Central memory CD4-positive, alpha-beta T cell (primary cell): ENCODE data around the gene ALDH1A2.

Experiments used
- DNase-seq: peaks from one replicate; pipeline ENCODE4 v3.0.0; 2022

The ALDH1A2 gene

GRCh38 chr15:57941816-57942215 lies 123.7 kb downstream of the ALDH1A2 start:
- DNase-seq = no peak

GRCh38 chr15:57932348-57932747 lies 133.2 kb downstream of the ALDH1A2 start:
- DNase-seq = no peak

- no peak for DNase-seq
These were observed 133.9 kb downstream of the ALDH1A2 start for GRCh38 chr15:57931570-57931969.

GRCh38 chr15:57927091-57927631 lies 138.3 kb downstream of the ALDH1A2 start:
- DNase-seq = no peak

GRCh38 chr15:57925650-57926049 lies 139.9 kb downstream of the ALDH1A2 start:
- DNase-seq = no peak

- no peak for DNase-seq
These were observed 140.9 kb downstream of the ALDH1A2 start for GRCh38 chr15:57924598-57924997.

- no peak for DNase-seq
These were observed 141.8 kb downstream of the ALDH1A2 start for GRCh38 chr15:57923750-57924149.

- DNase-seq = no peak
These were observed 142.2 kb downstream of the ALDH1A2 start for GRCh38 chr15:57923306-57923705.

- DNase-seq = no peak
These were observed 142.7 kb downstream of the ALDH1A2 start for GRCh38 chr15:57922776-57923175.

GRCh38 chr15:57921371-57921770 lies 144.1 kb downstream of the ALDH1A2 start:
- DNase-seq = no peak

GRCh38 chr15:57920911-57921310 lies 144.6 kb downstream of the ALDH1A2 start:
- DNase-seq = no peak

GRCh38 chr15:57919754-57920153 lies 145.8 kb downstream of the ALDH1A2 start:
- no peak for DNase-seq

GRCh38 chr15:57917998-57918397 lies 147.5 kb downstream of the ALDH1A2 start:
- no peak for DNase-seq

- DNase-seq = no peak
These were observed 148.8 kb downstream of the ALDH1A2 start for GRCh38 chr15:57916695-57917094.

GRCh38 chr15:57915827-57916531 lies 149.5 kb downstream of the ALDH1A2 start:
- DNase-seq = no peak

- no peak for DNase-seq
These were observed 151.0 kb downstream of the ALDH1A2 start for GRCh38 chr15:57914350-57915055.

- DNase-seq = no peak
These were observed 154.3 kb downstream of the ALDH1A2 start for GRCh38 chr15:57911247-57911646.

- DNase-seq = no peak
These were observed 154.8 kb downstream of the ALDH1A2 start for GRCh38 chr15:57910672-57911071.

- DNase-seq = no peak
These were observed 156.1 kb downstream of the ALDH1A2 start for GRCh38 chr15:57909388-57909787.

- no peak for DNase-seq
These were observed 161.9 kb downstream of the ALDH1A2 start for GRCh38 chr15:57903626-57904025.
